HG03558 (cell line): ENCODE data around the gene SPAG6.

ENCODE experiments used
- ATAC-seq: cut with Tn5 transposase; IDR thresholded peaks from one replicate; pipeline ENCODE4 v1.9.1; 2021; ENCODE audit warnings: moderate number of reproducible peaks; ENCODE audit not compliant: unreplicated experiment; ENCODE audit errors: extremely low read depth

SPAG6 gene

DNA sequence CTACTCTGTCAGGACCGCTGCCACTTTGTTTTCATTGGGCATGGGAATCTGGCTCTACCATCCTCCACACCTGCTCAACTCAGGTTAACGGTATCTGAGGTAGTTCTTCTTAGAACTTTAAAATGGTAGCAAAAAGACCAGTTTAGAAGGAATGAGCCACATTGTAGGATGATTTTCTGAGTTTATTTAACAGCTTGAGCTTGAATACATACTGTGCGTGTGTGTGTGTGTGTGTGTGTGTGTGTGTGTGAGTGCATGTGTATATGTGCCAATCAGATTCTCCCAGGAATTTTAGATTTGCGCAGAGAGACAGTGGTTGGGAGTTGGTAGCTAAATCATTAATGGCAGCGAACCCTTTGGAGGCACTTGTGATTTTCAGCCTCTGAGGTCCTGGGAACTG is 81.4 kb downstream of the SPAG6 start:
- ATAC-seq = no peak

DNA sequence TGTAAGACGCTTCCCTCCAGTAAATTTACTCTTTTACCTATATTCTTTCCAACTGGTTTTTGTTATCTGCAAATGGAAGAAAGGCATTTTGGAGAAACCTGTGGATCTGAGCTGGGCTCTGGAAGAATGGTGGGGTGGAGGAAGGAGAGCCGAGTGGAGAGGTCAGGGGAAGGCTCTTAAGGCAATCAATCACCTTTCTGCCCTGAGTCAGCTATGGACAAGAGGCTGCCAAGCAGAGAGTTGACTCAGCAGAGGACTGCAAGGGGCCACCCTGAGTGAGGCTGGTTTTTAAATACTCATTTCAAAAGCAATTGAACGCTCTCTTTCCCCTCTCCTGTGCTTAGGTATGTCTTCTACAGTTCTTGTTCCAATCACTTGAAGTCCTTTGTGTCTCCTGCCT is 81.8 kb downstream of the SPAG6 start:
- ATAC-seq = no peak

DNA sequence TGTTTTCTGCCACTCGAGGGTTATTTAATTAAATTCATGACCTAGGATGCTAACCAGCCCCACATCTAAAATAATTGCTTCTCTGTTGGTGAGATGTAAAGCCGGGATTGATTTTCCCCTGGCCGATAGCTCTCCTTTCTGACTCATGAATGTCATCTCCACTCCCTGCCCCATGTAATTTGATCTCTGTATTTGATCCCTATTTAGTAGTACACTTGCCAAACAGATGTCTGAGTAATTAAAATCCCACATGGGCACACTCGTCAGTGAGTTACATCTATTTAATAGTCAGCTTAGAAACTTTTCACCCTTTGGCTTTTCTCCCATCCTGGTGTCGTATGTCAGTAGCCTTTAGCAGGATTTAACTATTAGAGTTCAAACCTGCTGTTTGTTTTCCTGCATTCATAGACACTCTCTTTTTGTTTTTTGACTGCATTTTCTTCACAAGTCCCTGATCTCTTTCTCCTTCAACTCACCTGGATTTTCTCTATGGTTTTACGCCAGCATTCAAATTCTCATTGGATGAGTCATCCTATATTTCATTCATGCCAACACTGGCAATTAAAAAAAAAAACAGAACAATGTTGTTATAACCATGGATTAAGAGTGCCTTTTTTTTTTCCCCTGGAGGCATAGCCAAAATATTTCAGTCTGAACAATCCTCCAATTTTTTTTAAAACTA is 82.7 kb downstream of the SPAG6 start:
- no peak for ATAC-seq

DNA sequence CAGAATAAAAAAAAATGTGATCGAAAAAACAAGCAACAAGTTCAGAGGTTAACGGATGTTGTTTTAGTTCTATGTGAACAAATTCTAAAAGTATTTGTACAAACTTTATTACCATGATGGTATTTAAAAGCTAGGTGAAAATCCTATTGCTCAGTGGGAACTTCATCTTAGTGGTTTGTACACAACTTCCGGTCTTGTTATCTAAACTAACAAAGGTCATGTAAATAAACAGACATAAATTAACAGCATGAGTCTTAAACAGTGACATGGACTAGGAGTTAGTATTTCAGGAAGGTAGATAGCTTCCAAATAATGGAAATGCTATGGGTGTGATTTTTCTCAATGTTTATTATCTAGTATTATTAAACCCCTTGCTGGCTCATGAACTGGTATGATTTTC is 83.8 kb downstream of the SPAG6 start:
- ATAC-seq = no peak

DNA sequence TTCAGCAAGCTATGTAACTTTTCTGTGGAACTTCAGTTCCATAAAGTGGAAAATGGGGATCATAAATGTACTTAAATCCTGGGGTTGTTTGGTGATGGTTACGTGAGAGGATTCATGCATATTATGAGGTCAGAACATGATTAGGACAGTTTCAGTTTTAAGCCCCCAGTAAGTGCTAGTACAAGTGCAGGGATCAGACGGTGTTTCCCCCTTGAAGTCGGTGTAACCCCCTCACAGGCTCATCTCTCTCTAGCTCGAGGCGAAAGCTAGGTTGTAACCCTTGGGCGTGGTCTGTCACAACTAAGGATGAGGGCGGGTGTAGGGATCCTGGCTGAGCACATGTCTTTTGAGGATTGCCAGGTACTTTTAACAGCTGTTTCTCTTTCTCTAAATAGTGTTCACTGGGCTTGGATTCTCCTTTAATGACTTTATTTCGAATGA is 84.7 kb downstream of the SPAG6 start:
- ATAC-seq = no peak

DNA sequence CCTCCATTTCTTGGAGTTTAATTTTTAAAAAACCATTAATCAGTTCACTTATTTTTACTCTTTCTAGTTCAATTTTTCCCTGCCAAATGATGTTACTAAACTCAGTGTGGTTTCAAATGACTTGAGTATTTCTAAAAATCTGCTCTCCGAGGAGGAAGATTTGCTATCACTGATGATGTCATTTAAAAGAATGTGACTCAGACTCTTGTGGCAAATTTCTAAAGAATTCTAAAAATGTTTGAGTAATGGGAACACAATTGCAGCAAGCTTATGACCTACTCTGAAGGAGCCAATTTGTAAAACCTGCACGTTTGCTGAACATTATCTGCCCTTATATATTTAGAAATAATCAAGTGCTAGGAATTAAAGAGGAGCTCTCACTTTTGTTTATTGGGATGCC is 88.6 kb downstream of the SPAG6 start:
- no peak for ATAC-seq

DNA sequence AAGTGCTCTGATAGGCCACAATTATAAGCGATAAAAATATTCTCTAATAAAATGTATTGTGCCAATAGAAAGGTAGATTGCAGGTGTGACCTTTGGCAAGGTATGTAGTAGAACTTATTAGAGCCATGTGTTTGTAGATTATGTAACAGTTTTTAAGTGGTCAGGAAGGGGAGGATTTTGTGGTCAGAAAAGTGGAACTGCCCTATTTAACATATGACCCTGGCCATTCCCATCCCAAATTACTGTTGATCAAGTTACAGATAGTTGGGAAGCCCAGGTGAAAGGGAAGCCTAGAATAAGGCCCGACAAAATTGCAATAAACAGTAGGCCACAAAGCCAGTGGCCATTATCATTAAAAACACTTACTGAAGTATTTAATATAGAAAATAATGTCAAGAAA is 89.2 kb downstream of the SPAG6 start:
- no peak for ATAC-seq

DNA sequence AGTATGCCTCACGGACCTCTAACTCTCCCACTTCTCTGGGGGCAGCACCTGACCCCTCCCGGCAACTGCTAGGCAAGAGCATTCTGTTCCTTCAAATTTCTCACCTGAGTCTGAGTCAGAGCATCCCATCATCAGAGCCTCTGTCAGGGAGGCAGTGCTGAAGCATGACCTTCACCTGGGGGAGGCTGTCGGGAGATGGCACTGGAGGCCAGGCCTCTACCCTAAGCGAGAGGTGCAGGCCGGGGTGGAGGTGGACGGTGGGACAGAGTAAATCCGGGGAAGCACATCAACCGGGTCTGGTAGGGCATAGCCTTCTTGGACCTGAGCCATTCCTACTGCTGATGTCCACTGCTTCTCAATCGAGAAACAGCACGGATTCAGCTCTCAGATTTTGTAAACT is 90.4 kb downstream of the SPAG6 start:
- no peak for ATAC-seq

DNA sequence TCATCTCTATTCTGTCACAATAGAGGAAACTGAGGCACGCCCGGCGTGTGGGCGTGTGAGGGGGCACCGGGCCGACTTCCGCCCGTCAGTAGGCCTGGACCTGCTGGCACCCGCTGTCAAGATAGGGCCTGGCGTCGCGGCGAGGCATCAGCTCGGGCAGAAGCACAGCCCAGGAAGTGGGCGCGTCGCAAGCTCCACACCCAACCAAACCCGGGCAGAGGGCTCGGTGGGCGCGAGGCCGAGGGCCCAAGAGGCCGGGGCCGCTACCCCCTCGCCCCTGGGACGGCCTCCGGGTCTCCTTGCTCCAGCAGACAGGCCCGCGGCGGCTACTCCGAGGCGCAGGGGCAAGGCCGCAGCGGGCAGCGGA is 91.2 kb downstream of the SPAG6 start:
- ATAC-seq = peak; percentile 18

DNA sequence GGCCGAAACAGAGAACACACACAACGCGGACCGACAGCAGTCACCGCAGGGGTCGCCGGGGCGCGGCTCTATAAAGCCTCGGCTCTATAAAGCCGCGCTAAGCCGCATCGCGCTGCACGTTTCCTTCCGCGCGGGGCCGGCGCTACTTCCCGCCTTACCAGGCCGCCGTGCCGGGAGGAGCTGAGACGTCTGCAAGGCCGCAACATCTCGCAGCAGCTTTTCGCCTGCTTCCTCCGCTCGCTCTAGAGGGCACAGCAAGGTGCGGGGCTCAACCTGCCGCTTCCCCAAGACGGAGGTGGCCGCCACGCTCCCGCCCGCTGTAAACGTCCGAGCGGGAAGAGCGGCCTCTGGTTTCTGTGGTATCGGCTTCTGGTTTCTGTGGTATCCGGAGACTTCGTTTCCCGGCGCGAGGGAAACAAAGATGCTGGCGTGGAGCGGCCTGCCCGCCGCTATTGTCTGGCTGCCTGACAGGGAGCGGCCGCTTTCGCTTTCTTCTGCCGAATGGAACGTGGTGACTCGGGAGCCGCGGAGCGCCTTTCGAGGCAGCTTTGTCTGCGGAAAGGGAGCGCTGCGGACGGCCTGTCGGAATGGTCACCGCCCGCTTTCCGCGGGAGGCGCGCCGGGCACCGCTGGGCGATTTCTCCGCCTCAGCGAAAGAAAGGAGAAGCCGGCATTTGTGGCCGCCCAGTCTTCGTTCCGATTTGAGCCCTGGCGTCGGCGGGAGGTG is 91.8 kb downstream of the SPAG6 start:
- ATAC-seq = peak; percentile 54

DNA sequence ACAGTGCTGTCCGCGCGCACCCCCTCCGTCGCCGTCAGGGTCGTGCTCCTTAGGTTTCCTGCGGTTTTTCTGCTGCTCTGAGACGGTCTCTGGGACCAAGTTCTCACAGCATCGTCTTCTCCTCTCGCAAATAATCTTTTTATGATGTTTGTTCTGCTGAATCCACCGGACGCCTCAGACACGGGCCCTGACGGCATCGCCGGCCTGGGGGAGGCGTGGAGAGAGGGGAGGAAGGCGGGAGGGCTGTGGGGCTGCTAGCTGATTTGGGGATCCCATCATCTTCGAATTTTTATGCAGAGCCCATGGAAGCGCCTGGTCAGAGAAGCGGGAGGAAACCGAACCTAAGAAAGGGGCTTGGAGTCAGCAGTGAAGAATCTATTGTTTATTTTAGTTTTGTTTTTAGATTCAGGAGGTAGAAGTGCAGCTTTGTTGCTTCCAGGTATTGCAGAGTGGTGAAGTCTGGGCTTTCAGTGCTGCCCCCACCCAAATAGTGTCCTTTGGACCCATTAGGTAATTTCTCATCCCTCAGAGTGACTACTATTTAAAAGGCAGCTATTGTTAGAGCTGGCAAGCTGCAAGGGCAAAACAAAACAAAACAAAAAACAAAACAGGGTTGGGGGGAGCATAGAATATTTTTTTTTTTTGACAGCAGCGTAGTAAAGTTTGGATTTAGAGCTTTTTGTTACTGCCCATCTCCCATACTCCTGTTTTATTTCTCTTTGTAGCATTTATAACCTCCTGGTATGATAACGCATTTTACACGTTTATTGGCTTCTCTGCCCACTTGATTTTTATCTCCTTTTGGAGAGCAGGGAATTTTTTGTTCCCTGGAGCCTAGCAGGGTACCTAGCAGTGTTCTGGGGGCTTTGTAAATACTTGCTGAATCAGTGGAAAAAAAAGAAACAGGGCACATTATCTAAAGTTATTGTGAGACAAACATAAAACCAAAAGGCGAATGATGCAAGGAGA is 92.6 kb downstream of the SPAG6 start:
- peak; percentile 4 for ATAC-seq

DNA sequence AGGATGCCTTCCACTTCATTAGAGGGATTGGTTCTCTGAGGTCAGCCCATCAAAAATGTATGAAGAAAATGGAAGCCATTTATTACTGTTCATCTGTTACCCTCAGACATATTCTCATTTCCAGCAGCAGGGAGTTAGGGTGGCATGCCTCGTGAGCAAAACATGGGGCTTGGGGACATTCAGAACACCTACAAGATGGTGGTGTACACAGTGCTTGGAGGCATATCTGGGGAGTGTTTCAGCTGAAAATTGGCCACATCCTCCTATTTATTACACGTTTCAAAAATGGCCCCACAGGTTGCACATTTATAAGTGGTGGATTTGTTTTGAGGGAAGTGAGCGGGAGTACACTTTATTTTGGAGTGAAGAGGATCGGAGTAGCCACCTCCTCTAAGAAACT is 93.4 kb downstream of the SPAG6 start:
- ATAC-seq = no peak

DNA sequence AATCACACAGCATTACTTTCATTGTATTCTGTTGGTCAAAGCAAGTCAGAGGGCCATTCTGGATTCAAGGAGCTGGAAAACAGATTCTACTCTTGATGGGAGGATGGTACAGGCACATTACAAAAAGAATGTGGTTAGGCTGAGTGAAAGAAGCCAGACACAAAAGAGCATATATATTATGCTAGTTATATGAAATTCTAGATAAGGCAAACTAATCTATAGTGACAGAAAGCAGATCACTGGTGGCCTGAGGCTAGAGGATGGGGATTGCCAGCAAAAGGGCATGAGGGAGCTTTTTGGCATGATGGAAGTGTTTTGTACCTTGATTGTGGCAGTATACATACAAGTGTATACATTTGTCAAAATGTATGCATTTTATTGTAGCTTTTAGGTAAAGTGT is 96.8 kb downstream of the SPAG6 start:
- ATAC-seq = no peak

DNA sequence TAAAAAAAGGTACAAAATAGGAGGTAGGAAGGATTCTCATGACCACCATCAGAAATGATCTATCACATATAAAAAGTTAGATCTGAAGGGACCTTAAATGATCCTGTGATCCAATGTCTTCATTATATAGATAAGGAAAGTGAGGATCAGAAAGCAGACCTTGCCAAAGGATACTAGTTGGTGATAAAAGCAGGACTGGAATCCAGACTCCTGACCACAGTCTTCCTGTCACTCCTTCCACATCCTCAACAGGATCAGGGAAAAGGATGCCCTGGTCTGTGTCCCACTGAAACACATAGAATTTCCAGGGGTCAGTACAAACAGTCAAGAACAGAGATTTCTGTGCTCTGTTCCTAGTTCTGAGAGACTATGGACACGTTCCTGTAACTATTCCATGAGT is 97.2 kb downstream of the SPAG6 start:
- ATAC-seq = no peak

DNA sequence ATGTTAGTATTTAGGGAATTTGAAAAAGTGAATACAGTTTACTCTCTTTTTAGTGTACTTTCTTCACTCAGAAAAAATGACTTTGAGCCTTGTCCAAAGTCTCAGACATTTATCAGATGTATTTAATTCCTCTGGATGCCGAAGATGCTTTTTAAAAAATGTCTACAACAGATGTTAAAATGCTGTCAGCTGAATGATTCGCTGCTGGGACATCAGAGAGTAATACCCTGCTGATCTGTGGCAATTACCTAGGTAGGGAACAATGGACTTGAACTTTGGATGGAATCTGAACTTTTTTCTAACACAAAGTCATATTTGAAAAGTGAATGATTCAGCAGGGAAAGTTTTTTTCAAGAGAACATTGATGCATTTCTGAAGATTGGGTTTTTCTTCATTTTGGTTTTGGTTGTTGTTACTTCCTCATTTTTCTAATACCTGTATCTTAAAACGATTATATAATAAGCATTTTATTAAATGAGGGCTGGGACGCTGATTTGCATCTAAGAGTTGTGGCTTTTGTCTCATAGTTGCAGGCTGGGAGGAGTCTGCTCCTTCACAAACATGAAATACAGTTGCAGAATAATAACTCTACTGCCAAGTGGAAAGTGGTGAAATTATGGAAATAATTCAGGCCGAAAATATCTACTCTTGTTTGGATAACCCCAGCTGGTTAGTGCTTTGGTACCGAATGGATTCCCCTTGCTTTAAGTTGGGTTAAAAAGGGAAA is 98.0 kb downstream of the SPAG6 start:
- ATAC-seq = no peak

DNA sequence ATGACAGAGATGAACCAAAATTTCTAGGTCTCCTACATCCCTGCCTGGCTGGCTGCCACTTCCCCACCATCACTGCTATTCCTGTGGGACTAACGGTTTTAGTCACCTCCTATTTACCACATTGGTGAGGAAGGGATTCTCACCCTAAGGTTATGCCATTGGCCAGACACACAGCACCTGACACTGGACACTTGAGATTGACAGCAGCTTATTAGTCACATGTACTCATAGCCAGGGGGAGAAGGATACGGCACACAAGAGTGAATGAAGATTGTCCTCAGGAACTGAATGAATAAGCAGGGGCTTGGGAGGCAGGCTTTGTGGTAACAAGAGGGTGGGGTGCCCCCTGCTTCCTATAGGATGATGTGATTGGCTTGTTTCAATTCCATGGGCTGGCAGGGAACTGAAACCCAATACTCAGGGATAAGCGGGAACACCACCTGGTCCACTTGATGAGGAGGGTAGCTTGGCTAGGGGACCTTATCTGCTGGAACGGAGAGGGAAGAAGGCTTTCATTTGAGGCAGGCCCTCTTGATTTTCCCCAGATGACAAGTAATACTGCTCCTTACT is 99.0 kb downstream of the SPAG6 start:
- no peak for ATAC-seq

DNA sequence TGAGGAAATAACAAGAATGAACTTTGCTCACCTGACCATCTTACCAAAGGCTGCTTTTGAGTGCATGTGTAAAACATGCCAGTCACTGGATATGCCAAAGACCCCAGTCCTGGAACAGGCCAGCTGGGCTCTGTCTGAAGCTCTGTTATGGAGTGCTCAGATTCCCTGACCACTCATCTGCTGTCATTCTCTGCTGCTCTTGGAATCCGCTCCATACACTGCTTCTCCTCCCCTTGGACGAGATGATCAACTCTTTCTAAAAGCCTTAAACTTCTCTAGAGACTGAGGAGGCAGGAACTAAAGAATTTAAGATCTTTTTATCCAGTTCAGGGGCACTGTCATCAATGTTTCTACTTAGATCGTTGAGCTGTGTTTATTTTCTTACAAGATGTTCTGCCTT is 100.2 kb downstream of the SPAG6 start:
- ATAC-seq = no peak

DNA sequence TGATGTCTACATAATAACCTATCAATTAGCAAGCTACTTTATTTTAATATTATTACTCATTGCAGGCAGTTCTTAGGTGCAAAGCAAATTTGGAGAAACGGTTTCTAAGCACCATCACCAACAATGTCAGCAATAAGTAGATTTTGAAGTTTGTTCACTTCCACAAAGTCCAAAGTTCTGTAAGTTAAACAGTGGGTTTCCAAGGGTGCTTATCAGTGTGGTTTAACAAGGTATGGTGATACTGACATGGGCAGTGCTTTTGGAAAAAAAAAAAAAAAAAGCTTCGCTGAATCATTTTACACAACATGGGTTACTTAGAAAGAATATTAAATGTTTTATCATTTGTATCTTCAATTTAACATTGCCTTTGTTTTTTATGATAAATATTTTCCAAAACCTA is 101.8 kb downstream of the SPAG6 start:
- ATAC-seq = no peak

DNA sequence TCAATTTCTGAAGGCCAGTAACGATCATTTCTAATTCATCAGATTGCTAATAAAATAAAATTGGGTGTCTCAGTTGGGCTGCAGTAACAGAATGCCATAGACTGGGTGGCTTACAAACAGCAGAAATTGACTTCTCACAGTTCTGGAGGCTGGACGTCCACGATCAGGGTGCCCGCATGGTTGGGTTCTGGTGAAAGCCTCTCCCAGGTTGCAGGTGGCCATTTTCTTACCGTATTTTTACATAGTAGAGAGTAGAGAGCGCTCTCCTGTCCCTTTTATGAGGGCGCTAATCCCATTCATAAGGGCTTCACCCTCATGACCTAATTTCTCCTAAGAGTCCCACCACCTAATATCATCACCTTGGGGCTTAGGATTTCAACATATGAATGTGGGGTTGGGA is 106.0 kb downstream of the SPAG6 start:
- no peak for ATAC-seq

DNA sequence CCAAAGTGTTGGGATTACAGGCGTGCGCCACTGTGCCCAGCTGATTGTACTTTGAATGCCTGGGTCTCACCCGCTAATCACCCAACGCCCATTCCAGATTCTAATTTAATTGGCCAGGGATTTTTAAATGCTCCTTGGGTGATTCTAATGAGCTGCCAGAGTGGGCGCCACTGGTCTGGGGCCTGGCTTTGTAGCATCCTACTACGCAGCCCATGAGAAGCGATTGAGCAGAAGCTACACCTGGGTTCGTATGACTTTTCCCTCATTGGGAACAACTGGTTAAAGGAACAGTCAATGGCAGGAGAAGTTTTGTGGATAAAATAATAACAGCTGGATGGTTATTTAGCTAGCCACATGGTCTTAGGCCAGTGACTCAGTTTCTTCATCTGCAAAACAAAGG is 108.0 kb downstream of the SPAG6 start:
- no peak for ATAC-seq
